ENCODE data around the gene SORCS1.

Gene SORCS1

GRCh38 chr10:107011992-107012391, 152.5 kb downstream of the SORCS1 start (continued):
- TF ChIP-seq PBX3 (CRISPR knock-in tag; IDR thresholded peaks at IDR 0.05) (no peak), EGR2 (tag by site-specific recombination; IDR thresholded peaks at IDR 0.05; ENCODE audit: low read depth) (no peak), ZBTB26 (tag by site-specific recombination; optimal IDR thresholded peaks at IDR 0.05) (no peak), ZNF19 (tag by site-specific recombination; IDR thresholded peaks at IDR 0.05; ENCODE audit: low read depth) (no peak), ZNF785 (tag by site-specific recombination; IDR thresholded peaks at IDR 0.05) (no peak), ZNF175 (tag by site-specific recombination; IDR thresholded peaks at IDR 0.05) (no peak), ZNF768 (tag by site-specific recombination; IDR thresholded peaks at IDR 0.05) (no peak)

GRCh38 chr10:107011105-107011504, 153.4 kb downstream of the SORCS1 start:
- ChIA-PET POLR2A (no interaction called here), CTCF (interaction anchor here (0.6 to 1.1 kb wide), 7 partner anchors 28 to 1404 kb away, joined by 3 to 4 read pairs (median 3); no protein-coding TSS in a partner anchor)
- Histone ChIP-seq H3K36me3 (ENCODE audit: control insufficient read depth in 2 of 2, insufficient read depth in 1 of 2, low read length in 2 of 2) (no peaks in the 10 kb centered on the region), H3K9me3 (ENCODE audit: control insufficient read depth, insufficient read depth, low read depth, low read length) (no peaks in the 10 kb centered on the region), H3K27ac (ENCODE audit: extremely low read depth, low read depth, low read length) (no peak overlapping the region), H3K4me3 (ENCODE audit: low read depth, low read length) (no peak overlapping the region), H3K4me1 (ENCODE audit: control insufficient read depth, insufficient read depth, low read length) (peaks cover 7% of the 10 kb centered on the region; the same call in 1 of the 2 replicates)
- TF ChIP-seq ZNF600 (tag by site-specific recombination; IDR thresholded peaks at IDR 0.05) (no peak), ZNF843 (tag by site-specific recombination; IDR thresholded peaks at IDR 0.05) (no peak), ZNF544 (tag by site-specific recombination; IDR thresholded peaks at IDR 0.05) (no peak), HOXA7 (CRISPR knock-in tag; IDR thresholded peaks at IDR 0.05; ENCODE audit: borderline replicate concordance) (no peak), CTCF (tag by site-specific recombination; IDR thresholded peaks at IDR 0.05) (no peak), ZNF664 (tag by site-specific recombination; IDR thresholded peaks at IDR 0.05) (no peak), ZNF792 (tag by site-specific recombination; IDR thresholded peaks at IDR 0.05) (no peak), ZNF692 (tag by site-specific recombination; IDR thresholded peaks at IDR 0.05) (no peak)

GRCh38 chr10:107010531-107010930, 154.0 kb downstream of the SORCS1 start:
- H3K4me3 ChIP-seq (ENCODE audit: low read depth, low read length) = no peak overlapping the region
- no peak overlapping the region for H3K27ac ChIP-seq (ENCODE audit: extremely low read depth, low read depth, low read length)
- ChIA-PET CTCF (interaction anchor here (0.6 to 0.9 kb wide), 5 partner anchors 29 to 1130 kb away, joined by 3 to 4 read pairs (median 3); no protein-coding TSS in a partner anchor), POLR2A (no interaction called here)
- H3K9me3 ChIP-seq (ENCODE audit: control insufficient read depth, insufficient read depth, low read depth, low read length) = no peaks in the 10 kb centered on the region
- H3K4me1 ChIP-seq (ENCODE audit: control insufficient read depth, insufficient read depth, low read length) = peaks cover 7% of the 10 kb centered on the region; the same call in 1 of the 2 replicates
- H3K36me3 ChIP-seq (ENCODE audit: control insufficient read depth in 2 of 2, insufficient read depth in 1 of 2, low read length in 2 of 2) = no peaks in the 10 kb centered on the region
- TF ChIP-seq REPIN1 (tag by site-specific recombination; IDR thresholded peaks at IDR 0.05; ENCODE audit: low read depth) (no peak), TCF7L2 (IDR thresholded peaks at IDR 0.05; ENCODE audit: borderline replicate concordance, low read depth, low read length) (no peak), PRDM10 (tag by site-specific recombination; IDR thresholded peaks at IDR 0.05) (no peak), ZNF433 (tag by site-specific recombination; IDR thresholded peaks at IDR 0.05; ENCODE audit: low read depth) (no peak), SCRT2 (tag by site-specific recombination; IDR thresholded peaks at IDR 0.05) (no peak), TRIM28 (IDR thresholded peaks at IDR 0.05; ENCODE audit: borderline replicate concordance, low read length) (no peak), ZNF776 (tag by site-specific recombination; IDR thresholded peaks at IDR 0.05; ENCODE audit: borderline replicate concordance) (no peak), ZNF157 (tag by site-specific recombination; IDR thresholded peaks at IDR 0.05) (no peak), ZNF513 (tag by site-specific recombination; IDR thresholded peaks at IDR 0.05) (no peak)

Data from HEK293 (cell line).